B cell (primary cell): ENCODE measurements around the gene IFNGR1. TPM values are rescaled to one million over a fixed set of nuclear protein-coding genes. Genes with fewer than 3 reads are reported as not detected.

Experiments
- ATAC-seq: fragments of 200-7000 bp; cut with Tn5 transposase; one replicate; pipeline ENCODE4 v1.10.0; 2021; ENCODE audit warnings: low read depth, mild to moderate bottlenecking, moderate number of reproducible peaks, moderate library complexity
- CTCF ChIA-PET: fragments of 350-600 bp; sonication (Branson Sonifier 250); formaldehyde crosslinking; loops from one replicate; lab custom pipeline; 2021; ENCODE audit warnings: antibody characterized with exemption, inconsistent platforms; lab: Charles Lee
- POLR2A ChIA-PET: fragments of 350-600 bp; sonication (Branson Sonifier 250); formaldehyde crosslinking; loops from one replicate; lab custom pipeline; 2021; ENCODE audit warnings: antibody characterized with exemption; lab: Charles Lee
- DNase-seq: peaks from one replicate; pipeline ENCODE4 v3.0.0; 2013
- H2AFZ ChIP-seq: 2 replicates; pipeline ENCODE4 v1.6.1; 2012; ENCODE audit warnings: mild to moderate bottlenecking, low read depth, low read length; ENCODE audit not compliant: insufficient read depth, poor library complexity, severe bottlenecking
- H3K27ac ChIP-seq, 2 donors: 1 replicate in 1 of 2; 2 replicates in 1 of 2; pipeline ENCODE4 v1.5.1; 2012 to 2013; ENCODE audit warnings: low read length in 2 of 2, mild to moderate bottlenecking in 2 of 2, moderate library complexity in 1 of 2
- H3K27me3 ChIP-seq, 4 experiments: fragments of 200-600 bp in 1 of 4; sonication (generic) in 1 of 4; replicated peaks in 1 of 4; 1 replicate in 2 of 4; 2 replicates in 2 of 4; pipeline versions ENCODE4 v1.6.1 to v1.7.0; 2013 to 2016; ENCODE audit warnings: low read length in 3 of 4, mild to moderate bottlenecking in 2 of 4, mixed read lengths in 1 of 4, moderate library complexity in 1 of 4; ENCODE audit not compliant: insufficient read depth in 4 of 4, control insufficient read depth in 3 of 4; ENCODE audit errors: control extremely low read depth in 1 of 4
- H3K36me3 ChIP-seq, 2 experiments: replicated peaks in 1 of 2; 1 replicate in 1 of 2; 2 replicates in 1 of 2; pipeline versions ENCODE4 v1.6.1 to v1.7.1; 2013; ENCODE audit warnings: low read length in 1 of 2; ENCODE audit not compliant: insufficient read depth in 2 of 2, control insufficient read depth in 1 of 2; ENCODE audit errors: control extremely low read depth in 1 of 2, extremely low read depth in 1 of 2
- H3K4me1 ChIP-seq, 2 donors: fragments of 200-600 bp in 1 of 2; sonication (generic) in 1 of 2; 1 replicate in 1 of 2; 2 replicates in 1 of 2; pipeline versions ENCODE4 v1.5.1 to v1.6.1; 2013 to 2017; ENCODE audit warnings: low read length in 2 of 2; ENCODE audit not compliant: control insufficient read depth in 2 of 2, insufficient read depth in 2 of 2
- H3K4me2 ChIP-seq: replicated peaks from 2 replicates; pipeline ENCODE3; 2012; ENCODE audit warnings: mild to moderate bottlenecking, low read depth, low read length; ENCODE audit not compliant: poor library complexity, severe bottlenecking
- H3K4me3 ChIP-seq, 5 experiments: fragments of 200-600 bp in 1 of 5; sonication (generic) in 1 of 5; 1 replicate in 3 of 5; 2 replicates in 2 of 5; pipeline versions ENCODE4 v1.5.1 to v1.7.0; 2011 to 2016; ENCODE audit warnings: low read length in 4 of 5, mild to moderate bottlenecking in 4 of 5, low read depth in 2 of 5, control low read depth in 1 of 5, moderate library complexity in 1 of 5; ENCODE audit not compliant: insufficient read depth in 1 of 5; ENCODE audit errors: control extremely low read depth in 1 of 5, extremely low read depth in 1 of 5
- H3K79me2 ChIP-seq: fragments of 200-600 bp; sonication (generic); one replicate; pipeline ENCODE4 v1.6.0; 2016; ENCODE audit warnings: low read length; ENCODE audit not compliant: control insufficient read depth, insufficient read depth
- H3K9ac ChIP-seq: fragments of 200-600 bp; sonication (generic); 2 replicates; pipeline ENCODE4 v1.6.1; 2017; ENCODE audit warnings: mild to moderate bottlenecking, low read length, moderate library complexity
- H3K9me3 ChIP-seq, 3 donors: one replicate each; pipeline versions ENCODE4 v1.6.1 to v1.7.1; 2013; ENCODE audit warnings: low read length in 2 of 3; ENCODE audit not compliant: control insufficient read depth in 2 of 3, insufficient read depth in 1 of 3; ENCODE audit errors: control extremely low read depth in 1 of 3
- H4K20me1 ChIP-seq: 2 replicates; pipeline ENCODE4 v1.6.0; 2012; ENCODE audit warnings: mild to moderate bottlenecking, low read length; ENCODE audit not compliant: insufficient read depth, control insufficient read depth, poor library complexity, severe bottlenecking
- H3K27ac Mint-ChIP-seq: one replicate; pipeline ENCODE4 v1.8.0; 2021; ENCODE audit warnings: mixed read lengths
- H3K27me3 Mint-ChIP-seq: one replicate; pipeline ENCODE4 v1.8.0; 2021; ENCODE audit warnings: mixed read lengths
- H3K4me1 Mint-ChIP-seq: one replicate; pipeline ENCODE4 v1.8.0; 2021; ENCODE audit warnings: mixed read lengths
- H3K4me3 Mint-ChIP-seq: one replicate; pipeline ENCODE4 v1.8.0; 2021; ENCODE audit warnings: mixed read lengths
- H3K9me3 Mint-ChIP-seq: one replicate; pipeline ENCODE4 v1.8.0; 2022; ENCODE audit warnings: mixed read lengths; ENCODE audit not compliant: insufficient read depth
- CTCF ChIP-seq: fragments of 200-600 bp; IDR thresholded peaks from one replicate; pipeline ENCODE4 v1.8.0; 2022; ENCODE audit warnings: antibody characterized with exemption, mild to moderate bottlenecking
- EZH2 ChIP-seq: IDR thresholded peaks from 2 replicates; pipeline ENCODE4 v1.6.1; 2012; ENCODE audit warnings: borderline replicate concordance, low read depth, mild to moderate bottlenecking, moderate library complexity, low read length; ENCODE audit not compliant: insufficient read depth, poor library complexity, severe bottlenecking
- WGBS: methylation state at CpG from one replicate; pipeline ENCODE4 v1.1.5; 2013; ENCODE audit warnings: missing lambda C conversion rate; ENCODE audit not compliant: insufficient coverage; 5-methylcytosine and 5-hydroxymethylcytosine counted together
- intact Hi-C: fragments of 100-400 bp; cut with micrococcal nuclease; formaldehyde crosslinking; loops from one replicate; pipeline ENCODE4 v1.10.0; 2022
- polyA plus RNA-seq: library from polyadenylated mRNA; depleted of rRNA; stranded (reverse); fragments of >200 nt; gene quantifications from 2 replicates; pipeline ENCODE4 v1.2.3, GENCODE V29; 2012
- total RNA-seq, 2 donors: library from RNA; stranded (reverse); fragments of 120-200 nt in 1 of 2; gene quantifications; 1 replicate in 1 of 2; 2 replicates in 1 of 2; pipeline versions ENCODE4 v1.2.3 to v1.2.4, GENCODE V29; 2013 to 2022

IFNGR1 gene
- total and polyA plus RNA-seq, 2 donors (not counting 1 experiment from before 2014, with no cell fraction given): 24.5 to 48.2 TPM

- intact Hi-C loops: no loop called here
- H4K20me1 ChIP-seq: no peaks in the 10 kb centered on the region
- CTCF ChIA-PET: interaction anchor here (0.6 to 1.2 kb wide), 2 partner anchors 27 to 99 kb away, joined by 3 read pairs; no protein-coding TSS in a partner anchor
- peaks cover 17% of the 10 kb centered on the region for H3K4me1 Mint-ChIP-seq
- no peak overlapping the region for H3K4me3 ChIP-seq
- no peak overlapping the region for H3K9ac ChIP-seq
- peaks cover 4 to 8% (median 4%) of the 10 kb centered on the region in 3 donors for H3K9me3 ChIP-seq
- no peaks in the 10 kb centered on the region for H3K27me3 Mint-ChIP-seq
- H3K36me3 ChIP-seq: peaks cover 8 to 13% of the 10 kb centered on the region in 2 experiments
- H3K9me3 Mint-ChIP-seq: no peaks in the 10 kb centered on the region
- H3K4me1 ChIP-seq: peaks cover 2 to 8% of the 10 kb centered on the region in 2 donors
- H3K79me2 ChIP-seq: no peaks in the 10 kb centered on the region
- no peak for DNase-seq
- no peak overlapping the region for H3K4me3 Mint-ChIP-seq
- POLR2A ChIA-PET: interaction anchor here (0.7 kb wide), 1 partner anchor 121 kb away, joined by 3 read pairs; no protein-coding TSS in a partner anchor
- H3K27me3 ChIP-seq: no peaks in the 10 kb centered on the region
- no peak overlapping the region for H3K4me2 ChIP-seq
- ATAC-seq: no peak
- no peak overlapping the region for H3K27ac Mint-ChIP-seq
- TF ChIP-seq EZH2: no peak
- TF ChIP-seq CTCF: no peak
- no peak overlapping the region for H2AFZ ChIP-seq
- no peak overlapping the region for H3K27ac ChIP-seq
- 87% methylated on average over 3 of the region's 5 CpGs for whole genome bisulfite sequencing
Measured at GRCh38 chr6:137193256-137194070, 25.7 kb downstream of the IFNGR1 start.

- H3K27ac Mint-ChIP-seq: no peak overlapping the region
- CTCF ChIA-PET: interaction anchor here (1.2 kb wide), 1 partner anchor 99 kb away, joined by 3 read pairs; no protein-coding TSS in a partner anchor
- WGBS: no CpG with 5 or more reads among the region's 4 CpGs
Measured at GRCh38 chr6:137192821-137193220, 26.4 kb downstream of the IFNGR1 start.

More at GRCh38 chr6:137192821-137193220, 26.4 kb downstream of the IFNGR1 start:
- ATAC-seq (no peak), DNase-seq (no peak)
- no peak for TF ChIP-seq EZH2
- no peak for TF ChIP-seq CTCF
- Mint-ChIP-seq H3K4me3 (no peak overlapping the region), H3K9me3 (peaks cover 2% of the 10 kb centered on the region), H3K4me1 (peaks cover 15% of the 10 kb centered on the region), H3K27me3 (no peaks in the 10 kb centered on the region)
- no peaks in the 10 kb centered on the region for H3K27me3 ChIP-seq
- H3K4me1 ChIP-seq: peaks cover 2 to 8% of the 10 kb centered on the region in 2 donors
- POLR2A ChIA-PET: no interaction called here
- no peak overlapping the region for H3K4me2 ChIP-seq
- H3K79me2 ChIP-seq: no peaks in the 10 kb centered on the region
- intact Hi-C loops: no loop called here
- H2AFZ ChIP-seq: no peak overlapping the region
- H3K9ac ChIP-seq: no peak overlapping the region
- H3K4me3 ChIP-seq: no peak overlapping the region
- H3K9me3 ChIP-seq: peaks cover 5 to 12% (median 5%) of the 10 kb centered on the region in 3 donors
- H4K20me1 ChIP-seq: no peaks in the 10 kb centered on the region
- H3K36me3 ChIP-seq: peaks cover 3 to 6% of the 10 kb centered on the region in 2 experiments
- no peak overlapping the region for H3K27ac ChIP-seq
